MM.1S (cell line): ENCODE data around the gene CRYBB3.

ENCODE experiments used
- EZH2 ChIP-seq: fragments of 300-600 bp; sonication (generic); optimal IDR thresholded peaks from 2 replicates; pipeline ENCODE3; 2017; ENCODE audit warnings: low read depth, mild to moderate bottlenecking, antibody characterized with exemption, low read length, mixed read lengths
- TF ChIP-seq, protein P1 (sequence below): fragments of 300-600 bp; sonication (generic); IDR thresholded peaks from 2 replicates; pipeline ENCODE4 v1.5.1; 2016; ENCODE audit warnings: antibody characterized with exemption, low read length, mixed read lengths

DNA sequence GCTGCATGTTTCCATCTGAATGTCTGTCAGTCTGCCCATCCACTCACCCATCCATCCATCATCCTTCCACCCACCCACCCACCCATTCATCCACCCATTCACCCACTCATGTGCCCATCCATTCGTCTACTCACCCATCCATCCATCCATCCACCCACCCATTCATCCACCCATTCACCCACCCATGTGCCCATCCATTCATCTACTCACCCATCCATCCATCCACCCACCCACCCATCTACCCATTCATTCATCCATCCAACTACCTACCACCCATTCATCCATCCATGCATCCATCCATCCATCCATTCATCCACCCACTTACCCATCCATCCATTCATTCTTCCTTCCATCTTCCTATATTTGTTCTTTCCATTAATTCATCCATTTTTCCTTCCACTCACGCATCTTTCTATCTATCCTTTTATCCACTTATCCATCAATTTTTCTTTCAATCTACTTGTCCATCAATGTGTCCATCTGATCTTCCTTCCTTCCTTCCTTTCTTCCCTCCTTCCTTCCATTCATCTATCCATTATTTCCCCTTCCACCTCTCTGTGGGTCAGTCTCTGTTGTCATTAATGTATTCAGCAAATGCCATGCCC, 8.0 kb downstream of the CRYBB3 start:
- TF ChIP-seq EZH2: no peak
- TF ChIP-seq, protein P1, sequence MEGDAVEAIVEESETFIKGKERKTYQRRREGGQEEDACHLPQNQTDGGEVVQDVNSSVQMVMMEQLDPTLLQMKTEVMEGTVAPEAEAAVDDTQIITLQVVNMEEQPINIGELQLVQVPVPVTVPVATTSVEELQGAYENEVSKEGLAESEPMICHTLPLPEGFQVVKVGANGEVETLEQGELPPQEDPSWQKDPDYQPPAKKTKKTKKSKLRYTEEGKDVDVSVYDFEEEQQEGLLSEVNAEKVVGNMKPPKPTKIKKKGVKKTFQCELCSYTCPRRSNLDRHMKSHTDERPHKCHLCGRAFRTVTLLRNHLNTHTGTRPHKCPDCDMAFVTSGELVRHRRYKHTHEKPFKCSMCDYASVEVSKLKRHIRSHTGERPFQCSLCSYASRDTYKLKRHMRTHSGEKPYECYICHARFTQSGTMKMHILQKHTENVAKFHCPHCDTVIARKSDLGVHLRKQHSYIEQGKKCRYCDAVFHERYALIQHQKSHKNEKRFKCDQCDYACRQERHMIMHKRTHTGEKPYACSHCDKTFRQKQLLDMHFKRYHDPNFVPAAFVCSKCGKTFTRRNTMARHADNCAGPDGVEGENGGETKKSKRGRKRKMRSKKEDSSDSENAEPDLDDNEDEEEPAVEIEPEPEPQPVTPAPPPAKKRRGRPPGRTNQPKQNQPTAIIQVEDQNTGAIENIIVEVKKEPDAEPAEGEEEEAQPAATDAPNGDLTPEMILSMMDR: no peak
